LNCaP clone FGC (cell line): Measurements from ENCODE around the gene RBM19.

Experiments
- DNase-seq: peaks from one replicate; pipeline ENCODE4 v3.0.0-alpha.2; 2011; ENCODE audit warnings: low read depth
- H3K4me3 ChIP-seq: 2 replicates; pipeline ENCODE4 v1.5.1; 2011; ENCODE audit warnings: mild to moderate bottlenecking, low read depth, low read length, control low read depth
- TF ChIP-seq, protein P1 (sequence below): IDR thresholded peaks from 2 replicates; pipeline ENCODE4 v1.5.1; 2012; ENCODE audit warnings: mild to moderate bottlenecking; ENCODE audit not compliant: control insufficient read depth, insufficient read depth; ENCODE audit errors: extremely low read depth

RBM19 gene

GRCh38 chr12:113800201-113800600 is 165.9 kb downstream of the RBM19 start:
- H3K4me3 ChIP-seq = no peak overlapping the region
- TF ChIP-seq, protein P1, sequence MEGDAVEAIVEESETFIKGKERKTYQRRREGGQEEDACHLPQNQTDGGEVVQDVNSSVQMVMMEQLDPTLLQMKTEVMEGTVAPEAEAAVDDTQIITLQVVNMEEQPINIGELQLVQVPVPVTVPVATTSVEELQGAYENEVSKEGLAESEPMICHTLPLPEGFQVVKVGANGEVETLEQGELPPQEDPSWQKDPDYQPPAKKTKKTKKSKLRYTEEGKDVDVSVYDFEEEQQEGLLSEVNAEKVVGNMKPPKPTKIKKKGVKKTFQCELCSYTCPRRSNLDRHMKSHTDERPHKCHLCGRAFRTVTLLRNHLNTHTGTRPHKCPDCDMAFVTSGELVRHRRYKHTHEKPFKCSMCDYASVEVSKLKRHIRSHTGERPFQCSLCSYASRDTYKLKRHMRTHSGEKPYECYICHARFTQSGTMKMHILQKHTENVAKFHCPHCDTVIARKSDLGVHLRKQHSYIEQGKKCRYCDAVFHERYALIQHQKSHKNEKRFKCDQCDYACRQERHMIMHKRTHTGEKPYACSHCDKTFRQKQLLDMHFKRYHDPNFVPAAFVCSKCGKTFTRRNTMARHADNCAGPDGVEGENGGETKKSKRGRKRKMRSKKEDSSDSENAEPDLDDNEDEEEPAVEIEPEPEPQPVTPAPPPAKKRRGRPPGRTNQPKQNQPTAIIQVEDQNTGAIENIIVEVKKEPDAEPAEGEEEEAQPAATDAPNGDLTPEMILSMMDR = no peak

GRCh38 chr12:113798552-113798951 is 167.6 kb downstream of the RBM19 start:
- no peak overlapping the region for H3K4me3 ChIP-seq
- no peak for DNase-seq
- TF ChIP-seq, protein P1 = no peak

More at GRCh38 chr12:113800201-113800600, 165.9 kb downstream of the RBM19 start:
- no peak for DNase-seq

DNA sequence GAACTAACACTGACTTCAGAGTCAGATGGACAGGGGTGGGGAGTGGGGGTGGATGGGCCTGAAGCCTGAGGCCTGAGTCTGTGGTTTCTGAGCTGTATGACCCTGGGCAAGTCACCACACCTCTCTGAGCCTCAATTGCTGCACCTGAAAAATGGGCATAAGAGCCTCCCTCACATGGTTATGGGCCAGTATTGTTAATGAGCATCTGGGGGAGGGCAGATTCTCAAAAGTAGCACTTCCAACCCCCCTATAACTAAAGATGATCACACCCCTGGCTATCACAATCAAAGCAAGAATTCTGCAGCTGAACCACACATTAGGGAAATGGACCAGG is 168.6 kb downstream of the RBM19 start:
- DNase-seq = no peak
- no peak overlapping the region for H3K4me3 ChIP-seq
- TF ChIP-seq, protein P1 = no peak

GRCh38 chr12:113796852-113797534 is 169.1 kb downstream of the RBM19 start:
- TF ChIP-seq, protein P1 = no peak
- no peak for DNase-seq
- H3K4me3 ChIP-seq = no peak overlapping the region

- DNase-seq = no peak
- TF ChIP-seq, protein P1 = no peak
- H3K4me3 ChIP-seq = no peak overlapping the region
These were observed 169.9 kb downstream of the RBM19 start for GRCh38 chr12:113796066-113796827.

DNA sequence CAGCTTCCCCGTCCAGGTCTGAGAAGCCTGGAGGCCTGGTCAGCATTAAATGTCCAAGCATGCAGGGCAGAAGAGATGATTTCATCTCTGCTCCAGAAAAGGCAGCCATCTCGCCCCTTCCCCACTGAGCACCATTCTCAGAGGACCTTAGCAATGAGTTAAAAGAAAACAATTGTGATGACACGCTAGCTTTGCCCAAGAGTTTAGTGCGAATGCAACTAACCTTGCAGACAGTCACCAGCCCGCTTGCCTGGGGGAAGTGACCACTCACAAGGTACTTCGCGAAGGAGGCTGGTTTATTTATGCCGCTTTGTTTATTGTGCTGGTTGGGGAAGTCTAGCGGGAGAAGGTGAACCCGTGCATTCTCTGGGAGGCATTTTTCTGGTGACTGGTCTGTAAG is 170.7 kb downstream of the RBM19 start:
- H3K4me3 ChIP-seq = no peak overlapping the region
- DNase-seq = no peak
- TF ChIP-seq, protein P1 = no peak
